Germinal center (tissue), 1 donor: ENCODE measurements around the gene CORO7.

Source experiments
- DNase-seq: peaks from one replicate; pipeline ENCODE4 v3.0.0; 2012; ENCODE audit warnings: mixed read lengths, low spot score

Gene CORO7

GRCh38 chr16:4371357-4372000 is 44.9 kb downstream of the CORO7 start, which contains the start of gene VASN:
VASN (plus strand) TSS chr16:4371848; CDS start chr16:4380878, 9,030 bp downstream.
- DNase-seq: peak; percentile 89

DNA sequence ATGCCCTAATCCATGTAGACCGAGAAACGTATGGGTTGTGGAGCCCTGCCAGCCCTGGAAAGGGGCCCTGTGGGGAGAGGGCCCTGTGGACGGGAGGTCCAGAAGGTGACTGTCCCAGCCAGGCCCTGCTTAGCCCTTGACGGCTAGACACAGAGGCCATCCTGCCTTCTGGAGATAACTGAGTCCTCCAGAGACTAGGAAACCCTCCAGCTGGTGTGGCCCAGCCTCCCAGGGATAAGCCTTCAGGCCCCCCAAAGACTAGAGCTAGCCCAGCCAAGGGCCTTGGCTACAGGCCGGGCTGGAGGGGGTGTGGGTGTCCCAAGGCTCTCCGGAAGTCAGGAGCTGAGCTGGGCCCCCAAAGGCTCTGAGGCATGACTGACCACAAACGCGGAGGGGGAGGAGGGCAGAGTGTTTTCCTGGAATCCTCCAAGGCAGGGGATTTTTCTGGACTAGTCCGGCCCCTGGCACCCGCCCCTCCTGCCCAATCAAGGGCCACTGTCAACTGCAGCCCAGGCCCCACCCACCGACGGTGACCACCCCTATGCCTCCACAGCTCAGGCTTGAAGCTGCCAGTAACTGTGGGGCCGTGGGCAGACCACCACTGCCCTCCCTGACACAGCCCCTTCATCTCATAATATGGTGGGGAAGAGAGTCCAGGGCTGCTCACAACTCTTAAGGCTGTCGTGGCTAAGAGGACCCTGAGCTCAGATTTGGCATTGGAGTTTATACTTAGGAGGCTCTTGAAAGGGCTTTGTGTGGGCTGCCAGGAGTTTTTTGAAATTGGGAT is 45.6 kb downstream of the CORO7 start:
- no peak for DNase-seq

DNA sequence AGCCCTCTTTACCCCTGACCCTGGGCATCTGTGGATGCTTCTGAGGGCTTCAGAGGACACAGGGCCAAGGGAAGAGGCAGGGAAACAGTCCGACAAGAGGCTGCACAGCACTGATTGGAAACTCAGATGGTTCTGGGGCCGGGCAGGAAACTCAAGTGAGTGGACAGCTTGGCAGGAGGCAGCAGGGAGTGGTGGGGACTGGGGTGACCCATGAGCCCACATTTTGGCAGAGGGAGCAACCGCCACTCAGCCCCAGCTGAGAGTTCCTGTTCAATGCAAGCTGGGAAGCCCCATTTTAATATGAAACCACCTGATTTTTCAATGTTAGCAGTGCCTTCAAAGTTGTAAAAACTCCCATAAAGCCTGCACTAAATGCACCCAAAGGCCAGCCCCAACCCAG is 46.2 kb downstream of the CORO7 start:
- no peak for DNase-seq

DNA sequence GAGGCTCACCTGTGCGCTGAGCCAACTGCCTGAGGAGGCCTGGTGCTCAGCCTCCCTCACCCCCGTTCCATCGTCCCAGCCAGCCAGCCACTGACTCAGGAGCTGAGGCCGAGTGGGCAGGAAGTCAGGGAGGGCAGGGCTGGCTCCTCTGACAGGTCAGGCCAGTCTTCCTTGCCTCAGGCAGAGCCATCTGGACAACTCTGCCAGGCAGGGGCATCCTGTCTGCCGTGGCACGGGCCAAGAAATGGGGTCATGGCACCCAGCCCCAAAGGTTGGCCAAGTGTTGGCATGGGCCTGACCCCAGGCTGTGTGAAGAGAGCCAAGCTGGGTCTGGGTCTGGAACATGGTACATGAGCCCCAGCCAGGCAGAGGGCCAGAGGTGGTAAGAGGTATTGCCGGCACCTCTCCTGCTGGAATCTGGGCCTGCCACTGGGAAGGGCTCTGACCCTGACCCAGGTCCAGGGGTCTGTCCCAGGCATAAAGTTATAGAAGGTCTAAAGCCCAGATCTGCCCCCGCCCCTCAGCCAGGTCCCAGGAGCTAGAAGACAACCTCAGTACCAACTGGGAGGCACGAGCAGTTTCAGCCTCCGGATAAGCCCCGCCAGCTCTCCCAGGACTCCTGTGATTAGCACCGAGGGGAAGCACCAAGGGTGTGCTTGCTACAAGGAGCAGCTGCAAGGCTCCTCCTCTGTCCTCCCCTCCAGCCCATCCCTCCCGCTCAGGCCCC is 47.2 kb downstream of the CORO7 start:
- no peak for DNase-seq

GRCh38 chr16:4367393-4367856 is 49.0 kb downstream of the CORO7 start:
- no peak for DNase-seq

GRCh38 chr16:4366016-4366415 is 50.4 kb downstream of the CORO7 start:
- no peak for DNase-seq

DNA sequence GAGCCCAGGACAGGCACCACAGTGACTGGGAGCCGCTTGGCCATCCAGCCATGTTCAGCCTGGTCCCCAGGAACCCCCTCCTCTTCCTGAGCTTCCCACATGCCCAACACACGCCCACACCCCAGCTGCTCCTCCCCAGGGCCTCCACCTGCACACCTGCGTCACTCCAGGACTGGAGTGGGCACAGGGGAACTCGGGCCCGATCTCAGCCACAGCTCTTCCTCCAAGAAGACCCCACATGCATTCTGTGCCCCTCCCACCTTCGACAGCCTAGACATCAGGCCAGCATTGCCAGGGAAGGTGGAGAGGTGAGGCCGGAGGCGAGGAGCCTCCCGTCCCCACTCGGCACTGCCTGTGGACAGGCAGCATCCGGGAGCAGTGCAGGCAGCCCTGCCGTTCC is 50.8 kb downstream of the CORO7 start:
- DNase-seq: no peak

GRCh38 chr16:4365014-4365406 is 51.4 kb downstream of the CORO7 start:
- DNase-seq: peak; percentile 80

DNA sequence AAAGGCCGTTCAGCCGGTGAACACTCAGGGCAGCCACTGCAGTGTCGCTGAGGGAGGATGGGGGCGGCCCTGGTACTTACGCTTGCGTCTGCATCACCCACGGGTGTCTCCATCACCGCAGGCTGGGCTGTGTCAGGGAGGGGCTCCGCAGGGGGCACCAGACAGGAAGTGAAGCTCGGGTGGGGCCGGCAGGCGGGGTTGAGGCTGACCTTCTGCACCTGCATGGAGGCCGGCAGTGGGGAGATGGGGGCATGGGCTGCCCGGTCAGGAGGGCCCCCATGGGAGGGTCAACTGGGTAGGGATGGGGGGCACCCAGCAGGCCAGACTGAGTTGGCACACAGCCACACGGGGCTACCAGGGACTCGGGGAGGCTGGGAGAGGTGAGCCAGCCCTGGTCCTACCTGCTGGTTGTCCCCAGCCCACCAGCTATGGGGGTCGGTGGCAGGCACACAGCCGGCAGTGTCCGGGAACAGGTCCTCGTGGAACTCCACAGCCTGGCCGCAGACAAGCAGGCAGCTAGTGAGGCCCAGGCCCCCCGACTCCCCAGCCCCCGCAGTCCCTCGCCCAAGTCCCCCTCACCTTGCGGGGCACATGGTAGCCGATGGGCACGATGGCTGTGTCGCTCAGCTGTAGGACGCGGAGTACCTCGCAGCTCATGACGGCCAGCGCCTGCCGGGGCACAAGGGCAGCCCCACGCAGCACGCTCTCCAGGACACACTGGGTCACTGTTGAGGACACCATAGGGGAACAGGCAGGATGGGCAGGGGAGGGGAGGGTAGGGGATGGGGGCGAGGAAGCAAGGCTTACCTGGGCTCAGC is 52.0 kb downstream of the CORO7 start:
- DNase-seq: peak; percentile 62

DNA sequence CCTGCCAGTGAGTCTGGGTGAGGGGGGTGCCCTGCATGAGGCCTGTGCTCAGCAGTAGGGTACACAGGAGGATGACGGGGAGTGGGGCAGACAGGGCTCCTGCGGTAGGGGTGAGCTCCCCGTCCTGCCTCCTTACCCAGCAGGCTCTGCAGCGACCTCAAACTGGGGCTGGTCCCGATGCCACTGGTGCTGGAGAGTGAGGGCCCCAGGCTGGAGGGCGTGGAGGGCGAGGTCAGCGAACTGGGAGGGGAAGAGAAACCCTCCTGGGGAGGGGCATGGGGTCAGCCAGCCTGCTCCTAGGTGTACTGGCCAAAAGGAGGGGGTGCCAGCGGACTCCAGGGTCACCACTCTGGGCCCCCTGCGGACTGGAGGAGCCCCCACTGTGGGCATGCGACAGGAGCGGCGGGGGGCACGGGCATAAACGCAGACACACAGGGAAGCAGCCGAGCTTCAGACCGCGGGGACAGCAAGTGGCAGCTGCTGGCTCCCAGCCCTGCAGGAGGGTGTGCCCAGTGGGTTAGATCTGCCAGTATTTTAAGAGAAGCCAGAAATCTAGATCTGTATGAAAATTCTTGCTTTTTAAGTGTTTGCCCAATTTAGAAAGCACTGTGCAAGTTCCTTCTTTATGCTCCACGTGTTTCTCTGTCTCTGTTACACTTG is 53.8 kb downstream of the CORO7 start:
- peak; percentile 49 for DNase-seq

- no peak for DNase-seq
Measured at GRCh38 chr16:4361944-4362311, 54.5 kb downstream of the CORO7 start.

GRCh38 chr16:4361033-4361943 is 55.1 kb downstream of the CORO7 start:
- DNase-seq: no peak

DNA sequence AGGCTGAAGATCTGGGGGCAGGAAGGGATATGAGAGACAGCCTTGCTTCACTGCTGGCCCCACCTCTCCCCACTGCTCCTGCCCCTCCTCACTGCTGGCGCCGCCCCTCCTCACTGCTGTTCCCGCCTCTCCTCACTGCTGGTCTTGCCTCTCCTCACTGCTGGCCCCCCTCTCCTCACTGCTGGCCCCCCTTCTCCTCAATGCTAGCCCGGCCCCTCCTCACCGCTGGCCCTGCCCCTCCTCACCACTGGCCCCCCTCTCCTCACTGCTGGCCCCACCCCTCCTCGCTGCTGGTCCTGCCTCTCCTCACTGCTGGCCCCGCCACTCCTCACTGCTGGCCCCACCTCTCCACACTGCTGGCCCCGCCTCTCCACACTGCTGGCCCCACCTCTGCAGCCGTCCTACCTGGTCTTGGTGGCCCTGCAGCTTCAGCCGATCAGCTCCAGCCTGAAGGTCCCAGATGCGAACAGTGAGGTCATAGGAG is 55.8 kb downstream of the CORO7 start:
- DNase-seq: no peak

DNA sequence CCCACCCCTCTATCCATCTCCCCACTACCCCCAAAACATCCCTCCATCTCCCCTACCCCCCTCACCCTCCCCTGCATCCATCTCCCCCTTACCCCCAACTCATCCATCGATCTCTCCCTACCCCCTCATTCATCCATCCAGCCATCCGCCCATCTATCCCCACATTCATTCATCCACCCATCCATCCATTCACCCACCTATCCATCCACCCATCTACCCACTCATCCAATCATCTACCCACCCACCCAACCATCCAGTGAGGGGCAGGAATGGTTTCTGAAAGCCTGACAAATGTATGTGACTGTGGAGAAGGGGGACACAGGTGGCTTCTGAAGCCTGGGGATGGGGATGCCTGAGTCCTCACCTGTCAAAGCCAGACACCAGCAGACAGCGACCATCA is 56.5 kb downstream of the CORO7 start:
- DNase-seq: no peak

- peak; percentile 67 for DNase-seq
Measured at GRCh38 chr16:4358831-4359561, 57.4 kb downstream of the CORO7 start.

- no peak for DNase-seq
Measured at GRCh38 chr16:4358236-4358635, 58.2 kb downstream of the CORO7 start.

GRCh38 chr16:4356820-4357219 is 59.6 kb downstream of the CORO7 start:
- no peak for DNase-seq

DNA sequence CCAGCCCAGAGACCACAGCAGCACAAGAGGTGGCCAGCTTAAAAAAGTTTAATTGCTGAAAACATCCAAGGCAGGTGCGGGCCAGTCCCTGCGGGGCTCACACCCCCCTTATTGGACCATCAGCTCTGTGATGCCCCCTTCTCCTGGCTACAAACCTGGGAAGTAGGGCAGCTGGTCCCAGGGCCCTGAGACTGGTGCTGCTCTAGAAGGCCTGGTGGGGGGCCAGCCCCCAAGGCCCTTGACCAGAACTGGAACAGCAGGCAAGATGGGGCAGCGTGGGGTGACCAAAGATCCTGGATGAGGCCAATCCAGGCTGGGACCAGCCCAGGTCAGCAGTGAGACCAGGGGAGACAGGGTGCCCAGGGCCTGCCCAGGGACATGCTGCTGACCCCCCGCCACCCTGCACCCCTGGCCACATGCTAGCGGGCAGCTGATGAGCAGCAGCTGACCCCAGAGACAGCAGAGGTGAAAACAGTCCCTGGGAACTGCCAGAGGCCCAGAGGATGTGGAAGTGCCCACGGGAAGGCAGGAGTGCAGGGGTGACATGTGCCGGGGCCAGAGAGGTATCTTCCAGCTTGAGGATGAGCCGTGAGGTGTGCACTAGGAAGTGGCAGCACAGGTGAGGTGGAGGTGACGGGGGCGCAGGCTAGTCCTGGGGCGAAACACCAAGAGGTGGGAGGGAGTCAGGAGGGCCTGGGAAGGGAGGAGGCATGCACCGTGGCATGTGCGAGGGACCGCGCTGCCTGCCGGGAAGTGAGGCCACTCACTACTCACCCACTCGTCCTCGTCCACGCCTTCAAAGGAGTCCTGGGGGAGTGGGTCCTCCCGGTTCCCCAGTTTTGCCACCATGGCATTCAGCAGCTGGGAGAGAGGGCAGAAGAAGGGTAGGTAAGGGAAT is 61.6 kb downstream of the CORO7 start:
- no peak for DNase-seq
